ENCODE data around the gene KLF11.

DNA sequence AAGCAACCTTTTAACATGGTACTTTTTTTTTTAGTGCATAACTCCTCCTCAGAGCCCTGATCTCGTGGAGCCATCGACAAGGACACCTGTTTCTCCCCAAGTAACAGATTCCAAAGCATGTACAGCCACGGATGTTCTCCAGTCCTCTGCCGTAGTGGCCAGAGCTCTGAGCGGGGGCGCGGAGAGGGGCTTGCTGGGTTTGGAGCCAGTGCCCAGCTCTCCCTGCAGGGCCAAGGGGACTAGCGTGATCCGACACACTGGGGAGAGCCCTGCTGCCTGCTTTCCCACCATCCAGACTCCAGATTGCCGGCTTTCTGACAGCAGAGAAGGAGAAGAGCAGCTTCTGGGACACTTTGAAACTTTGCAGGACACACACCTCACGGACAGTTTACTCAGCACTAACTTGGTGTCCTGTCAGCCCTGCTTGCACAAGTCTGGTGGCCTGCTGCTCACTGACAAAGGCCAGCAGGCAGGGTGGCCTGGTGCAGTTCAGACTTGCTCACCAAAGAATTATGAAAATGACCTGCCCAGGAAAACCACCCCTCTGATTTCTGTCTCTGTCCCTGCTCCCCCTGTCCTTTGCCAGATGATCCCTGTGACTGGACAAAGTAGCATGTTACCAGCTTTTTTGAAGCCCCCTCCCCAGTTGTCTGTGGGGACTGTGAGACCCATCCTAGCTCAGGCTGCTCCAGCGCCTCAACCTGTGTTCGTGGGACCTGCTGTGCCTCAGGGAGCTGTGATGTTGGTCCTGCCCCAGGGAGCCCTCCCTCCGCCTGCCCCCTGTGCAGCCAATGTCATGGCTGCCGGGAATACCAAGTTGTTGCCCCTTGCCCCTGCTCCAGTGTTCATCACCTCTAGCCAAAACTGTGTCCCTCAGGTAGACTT, 4.5 kb downstream of the KLF11 start:
- TF ChIP-seq, protein P1, sequence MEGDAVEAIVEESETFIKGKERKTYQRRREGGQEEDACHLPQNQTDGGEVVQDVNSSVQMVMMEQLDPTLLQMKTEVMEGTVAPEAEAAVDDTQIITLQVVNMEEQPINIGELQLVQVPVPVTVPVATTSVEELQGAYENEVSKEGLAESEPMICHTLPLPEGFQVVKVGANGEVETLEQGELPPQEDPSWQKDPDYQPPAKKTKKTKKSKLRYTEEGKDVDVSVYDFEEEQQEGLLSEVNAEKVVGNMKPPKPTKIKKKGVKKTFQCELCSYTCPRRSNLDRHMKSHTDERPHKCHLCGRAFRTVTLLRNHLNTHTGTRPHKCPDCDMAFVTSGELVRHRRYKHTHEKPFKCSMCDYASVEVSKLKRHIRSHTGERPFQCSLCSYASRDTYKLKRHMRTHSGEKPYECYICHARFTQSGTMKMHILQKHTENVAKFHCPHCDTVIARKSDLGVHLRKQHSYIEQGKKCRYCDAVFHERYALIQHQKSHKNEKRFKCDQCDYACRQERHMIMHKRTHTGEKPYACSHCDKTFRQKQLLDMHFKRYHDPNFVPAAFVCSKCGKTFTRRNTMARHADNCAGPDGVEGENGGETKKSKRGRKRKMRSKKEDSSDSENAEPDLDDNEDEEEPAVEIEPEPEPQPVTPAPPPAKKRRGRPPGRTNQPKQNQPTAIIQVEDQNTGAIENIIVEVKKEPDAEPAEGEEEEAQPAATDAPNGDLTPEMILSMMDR (IDR thresholded peaks at IDR 0.05): no peak
- no peak for TF ChIP-seq EP300 (IDR thresholded peaks at IDR 0.05)
- no peak for TF ChIP-seq POLR2AphosphoS5 (IDR thresholded peaks at IDR 0.05)

Measured in gastroesophageal sphincter (tissue), 3 donors.